Measurements from ENCODE around the gene PTMA.
"Not testable (repeated sequence)": the region's sequence is repeated elsewhere in the genome, so short reads cannot be mapped to it uniquely, and the experiment has no call there.

Gene PTMA

GRCh38 chr2:231722721-231723307, 14.5 kb downstream of the PTMA start:
- no peaks in the 10 kb centered on the region for H3K9me3 ChIP-seq
- in situ Hi-C loops (cut with MboI; ENCODE audit: low sequenced_read_pairs) = no loop called here

GRCh38 chr2:231725476-231725875, 17.2 kb downstream of the PTMA start:
- DNase-seq (ENCODE audit: low spot score in 2 of 2) = no peak
- H3K4me1 ChIP-seq = peaks cover 8% of the 10 kb centered on the region
- H3K9me3 ChIP-seq = no peaks in the 10 kb centered on the region
- in situ Hi-C loops (cut with MboI; ENCODE audit: low sequenced_read_pairs) = no loop called here
- H3K4me3 ChIP-seq = no peak overlapping the region
- no peaks in the 10 kb centered on the region for H3K27me3 ChIP-seq (ENCODE audit: low read depth)
- H3K36me3 ChIP-seq (replicated peaks) = no peaks in the 10 kb centered on the region

More at GRCh38 chr2:231722721-231723307, 14.5 kb downstream of the PTMA start:
- no peaks in the 10 kb centered on the region for H3K27me3 ChIP-seq (ENCODE audit: low read depth)
- H3K4me3 ChIP-seq = no peak overlapping the region
- H3K36me3 ChIP-seq (replicated peaks) = no peaks in the 10 kb centered on the region
- H3K4me1 ChIP-seq = peaks cover 8% of the 10 kb centered on the region
- DNase-seq (ENCODE audit: low spot score in 2 of 2) = peak; percentile 42 to 60

- in situ Hi-C loops (cut with MboI; ENCODE audit: low sequenced_read_pairs) = no loop called here
- H3K9me3 ChIP-seq = no peaks in the 10 kb centered on the region
- DNase-seq (ENCODE audit: low spot score in 2 of 2) = no peak
- H3K4me3 ChIP-seq = no peak overlapping the region
- no peaks in the 10 kb centered on the region for H3K36me3 ChIP-seq (replicated peaks)
- no peaks in the 10 kb centered on the region for H3K27me3 ChIP-seq (ENCODE audit: low read depth)
- H3K4me1 ChIP-seq = peaks cover 8% of the 10 kb centered on the region
These were observed 18.0 kb downstream of the PTMA start for GRCh38 chr2:231726276-231726675.

- no peaks in the 10 kb centered on the region for H3K9me3 ChIP-seq
- no peaks in the 10 kb centered on the region for H3K27me3 ChIP-seq (ENCODE audit: low read depth)
- no peaks in the 10 kb centered on the region; the same call in 1 of the 2 replicates for H3K36me3 ChIP-seq (replicated peaks)
- H3K4me3 ChIP-seq = no peak overlapping the region
- peaks cover 4% of the 10 kb centered on the region for H3K4me1 ChIP-seq
- in situ Hi-C loops (cut with MboI; ENCODE audit: low sequenced_read_pairs) = no loop called here
- no peak for DNase-seq (ENCODE audit: low spot score in 2 of 2)
These were observed 19.3 kb downstream of the PTMA start for GRCh38 chr2:231727621-231728020.

- H3K36me3 ChIP-seq (replicated peaks) = no peaks in the 10 kb centered on the region; the same call in 1 of the 2 replicates
- no peak for DNase-seq (ENCODE audit: low spot score in 2 of 2)
- no peaks in the 10 kb centered on the region for H3K4me1 ChIP-seq
- no peak overlapping the region for H3K4me3 ChIP-seq
- no peaks in the 10 kb centered on the region for H3K9me3 ChIP-seq
- in situ Hi-C loops (cut with MboI; ENCODE audit: low sequenced_read_pairs) = no loop called here
- no peaks in the 10 kb centered on the region for H3K27me3 ChIP-seq (ENCODE audit: low read depth)
These were observed 24.3 kb downstream of the PTMA start for GRCh38 chr2:231732604-231733003.

GRCh38 chr2:231737761-231738160, 29.4 kb downstream of the PTMA start:
- Histone ChIP-seq H3K9me3 (no peaks in the 10 kb centered on the region), H3K27me3 (ENCODE audit: low read depth) (no peaks in the 10 kb centered on the region), H3K4me3 (no peak overlapping the region), H3K36me3 (replicated peaks) (no peaks in the 10 kb centered on the region), H3K4me1 (no peaks in the 10 kb centered on the region)
- in situ Hi-C loops (cut with MboI; ENCODE audit: low sequenced_read_pairs) = no loop called here
- peak in 1 of 2 experiments; percentile 4 for DNase-seq (ENCODE audit: low spot score in 2 of 2)

- H3K4me3 ChIP-seq = no peak overlapping the region
- no peaks in the 10 kb centered on the region for H3K36me3 ChIP-seq (replicated peaks)
- no peak for DNase-seq (ENCODE audit: low spot score in 2 of 2)
- peaks cover 11% of the 10 kb centered on the region for H3K4me1 ChIP-seq
- H3K27me3 ChIP-seq (ENCODE audit: low read depth) = no peaks in the 10 kb centered on the region
- in situ Hi-C loops (cut with MboI; ENCODE audit: low sequenced_read_pairs) = no loop called here
- no peaks in the 10 kb centered on the region for H3K9me3 ChIP-seq
These were observed 35.2 kb downstream of the PTMA start for GRCh38 chr2:231743376-231744116.

GRCh38 chr2:231745303-231746038, 37.1 kb downstream of the PTMA start:
- no peaks in the 10 kb centered on the region for H3K9me3 ChIP-seq
- in situ Hi-C loops (cut with MboI; ENCODE audit: low sequenced_read_pairs) = no loop called here
- no peak overlapping the region for H3K4me3 ChIP-seq
- H3K4me1 ChIP-seq = peaks cover 11% of the 10 kb centered on the region
- H3K27me3 ChIP-seq (ENCODE audit: low read depth) = no peaks in the 10 kb centered on the region
- peak in 1 of 2 experiments; percentile 50 for DNase-seq (ENCODE audit: low spot score in 2 of 2)
- no peaks in the 10 kb centered on the region for H3K36me3 ChIP-seq (replicated peaks)

GRCh38 chr2:231748153-231748896, 40.0 kb downstream of the PTMA start:
- H3K27me3 ChIP-seq (ENCODE audit: low read depth); H3K4me3 ChIP-seq; H3K9me3 ChIP-seq; H3K36me3 ChIP-seq (replicated peaks); in situ Hi-C loops (cut with MboI; ENCODE audit: low sequenced_read_pairs); DNase-seq (ENCODE audit: low spot score in 2 of 2): not testable (repeated sequence)
- H3K4me1 ChIP-seq = peaks cover 11% of the 10 kb centered on the region

GRCh38 chr2:231749016-231749415, 40.7 kb downstream of the PTMA start:
- H3K27me3 ChIP-seq (ENCODE audit: low read depth); H3K9me3 ChIP-seq; H3K4me3 ChIP-seq; DNase-seq (ENCODE audit: low spot score in 2 of 2); in situ Hi-C loops (cut with MboI; ENCODE audit: low sequenced_read_pairs); H3K36me3 ChIP-seq (replicated peaks): not testable (repeated sequence)
- H3K4me1 ChIP-seq = peaks cover 11% of the 10 kb centered on the region

GRCh38 chr2:231751042-231751815, 42.9 kb downstream of the PTMA start:
- DNase-seq (ENCODE audit: low spot score in 2 of 2) = no peak
- H3K27me3 ChIP-seq (ENCODE audit: low read depth) = no peaks in the 10 kb centered on the region
- no peaks in the 10 kb centered on the region for H3K4me1 ChIP-seq
- H3K9me3 ChIP-seq = no peaks in the 10 kb centered on the region
- H3K36me3 ChIP-seq (replicated peaks) = no peaks in the 10 kb centered on the region
- H3K4me3 ChIP-seq = no peak overlapping the region
- in situ Hi-C loops (cut with MboI; ENCODE audit: low sequenced_read_pairs) = no loop called here

- H3K4me1 ChIP-seq = no peaks in the 10 kb centered on the region
- no peaks in the 10 kb centered on the region for H3K27me3 ChIP-seq (ENCODE audit: low read depth)
- H3K9me3 ChIP-seq = no peaks in the 10 kb centered on the region
- H3K4me3 ChIP-seq = no peak overlapping the region
- no peaks in the 10 kb centered on the region for H3K36me3 ChIP-seq (replicated peaks)
- no peak for DNase-seq (ENCODE audit: low spot score in 2 of 2)
- in situ Hi-C loops (cut with MboI; ENCODE audit: low sequenced_read_pairs) = no loop called here
These were observed 43.7 kb downstream of the PTMA start for GRCh38 chr2:231752061-231752460.

GRCh38 chr2:231761735-231762134, 53.4 kb downstream of the PTMA start:
- no peak for DNase-seq (ENCODE audit: low spot score in 2 of 2)
- in situ Hi-C loops (cut with MboI; ENCODE audit: low sequenced_read_pairs) = no loop called here
- Histone ChIP-seq H3K27me3 (ENCODE audit: low read depth) (no peaks in the 10 kb centered on the region), H3K9me3 (no peaks in the 10 kb centered on the region), H3K36me3 (replicated peaks) (no peaks in the 10 kb centered on the region), H3K4me1 (peaks cover 5% of the 10 kb centered on the region; the same call in 1 of the 2 replicates), H3K4me3 (no peak overlapping the region)
